Stimulated activated CD4-positive, alpha-beta T cell treated with anti-CD3 and anti-CD28 coated beads, Interleukin-15, amount 100 ng/mL, for 24 hours (primary cell): ENCODE data around the gene AIM2.
A peak's percentile ranks its signal among the peaks of the same experiment; 100 is the strongest.
"Not testable (repeated sequence)": the region's sequence is repeated elsewhere in the genome, so short reads cannot be mapped to it uniquely, and the experiment has no call there.

Experiments used
- DNase-seq: peaks from one replicate; pipeline ENCODE4 v3.0.0-alpha.2; 2020

AIM2 gene

DNA sequence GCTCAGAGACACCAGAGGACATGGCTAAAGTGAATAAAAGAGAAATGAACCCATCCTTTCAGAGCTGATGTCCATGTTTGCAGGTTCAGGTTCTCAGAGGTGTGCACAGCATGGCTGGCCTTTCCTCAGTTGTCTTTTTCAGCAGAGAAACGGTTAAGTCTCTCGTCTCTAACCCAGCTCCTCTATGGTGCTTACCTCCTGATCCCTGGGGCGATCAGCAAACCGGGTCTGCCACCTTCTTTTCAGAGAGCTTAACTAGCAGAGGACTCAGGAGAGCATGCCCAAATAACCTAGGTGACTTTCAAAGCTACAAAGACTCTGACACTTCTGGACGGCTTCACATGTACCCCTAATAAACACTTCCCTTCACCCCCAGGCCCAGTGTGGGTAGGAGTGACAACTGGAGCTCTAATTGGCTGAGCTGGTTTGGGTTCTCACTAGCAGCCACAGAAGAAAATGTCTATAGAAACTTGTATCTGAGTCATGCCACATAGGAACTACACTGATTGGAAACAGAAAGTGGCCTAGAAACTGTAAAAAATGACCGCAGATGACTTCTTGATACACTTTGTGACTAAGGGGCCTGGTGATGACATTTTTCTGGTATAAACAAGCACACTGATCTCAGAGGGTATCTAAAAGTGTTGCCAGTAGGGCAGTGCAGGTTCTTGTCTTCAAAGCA lies at the start of gene AIM2:
AIM2 (minus strand) TSS at position 329 of the 682 bp plus-strand sequence. CDS start 3,267 bp downstream, outside the sequence.
- peak; percentile 74 for DNase-seq

GRCh38 chr1:159123587-159123986 lies 47.0 kb upstream of the AIM2 start:
- DNase-seq, result no peak

DNA sequence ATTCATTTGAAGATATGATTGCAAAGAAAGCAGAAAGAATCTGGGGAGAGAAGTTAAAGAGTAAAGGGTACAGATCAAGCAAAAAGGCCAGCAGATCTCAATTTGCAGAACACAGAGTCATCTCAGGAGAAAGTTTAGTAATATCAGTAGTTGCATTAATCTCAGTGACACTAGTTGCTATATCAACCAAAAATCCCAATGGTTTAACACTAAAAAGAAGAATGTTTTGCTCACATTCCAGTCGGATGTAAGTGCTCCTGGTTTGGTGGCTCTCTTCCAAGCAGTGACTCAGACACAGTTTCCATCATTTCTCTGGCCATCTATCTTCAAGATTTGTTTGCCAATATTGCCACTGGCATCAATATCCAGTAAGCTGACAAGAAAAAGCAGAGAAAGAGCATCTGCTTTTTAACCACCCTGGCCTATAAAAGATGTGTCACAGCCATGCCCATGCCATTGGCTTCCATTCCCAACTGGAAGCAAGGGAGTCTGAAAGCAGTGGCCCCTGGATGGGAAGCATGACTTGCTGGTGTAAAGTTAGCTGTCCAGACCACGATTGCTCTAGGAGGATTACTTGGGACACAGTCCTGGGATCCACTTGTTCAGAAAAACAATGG lies 45.5 kb upstream of the AIM2 start:
- peak; percentile 5 for DNase-seq

GRCh38 chr1:159121526-159121925 lies 45.0 kb upstream of the AIM2 start:
- DNase-seq, result peak; percentile 4

DNA sequence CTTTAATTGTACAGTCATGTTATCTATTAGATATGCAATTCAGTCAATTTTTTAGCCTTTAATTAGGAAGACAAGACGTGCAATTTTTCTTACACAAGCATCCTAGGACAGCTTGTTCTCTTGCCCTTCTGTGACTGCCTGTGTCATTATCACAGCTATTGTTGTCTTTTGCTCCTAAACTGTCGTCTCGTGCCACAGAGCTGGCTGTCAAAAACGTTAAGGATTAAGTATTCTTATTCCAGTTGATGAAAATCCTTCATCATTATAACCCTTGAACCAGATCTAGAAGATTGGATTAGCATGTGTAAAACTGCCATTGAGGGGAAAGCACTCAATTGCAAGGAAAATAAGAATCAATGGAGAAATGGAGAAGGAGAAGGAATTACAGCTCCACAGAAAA lies 43.8 kb upstream of the AIM2 start:
- no peak for DNase-seq

GRCh38 chr1:159113596-159114433 lies 37.2 kb upstream of the AIM2 start:
- no peak for DNase-seq

DNA sequence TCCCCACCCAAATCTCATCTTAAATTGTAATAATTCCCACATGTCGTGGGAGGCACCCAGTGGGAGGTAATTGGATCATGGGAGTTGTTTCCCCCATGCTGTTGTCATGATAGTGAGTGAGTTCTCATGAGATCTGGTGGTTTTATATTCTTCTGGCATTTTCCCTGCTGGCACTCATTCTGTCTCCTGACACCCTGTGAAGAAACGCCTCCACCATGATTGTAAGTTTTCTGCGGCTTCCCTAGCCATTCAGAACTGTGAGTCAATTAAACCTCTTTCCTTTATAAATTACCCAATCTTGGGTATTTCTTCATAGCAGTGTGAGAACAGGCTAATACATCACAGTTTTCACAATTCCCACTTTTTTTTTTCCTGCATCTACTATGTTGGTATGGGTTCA lies 26.5 kb upstream of the AIM2 start:
- not testable (repeated sequence) for DNase-seq

- DNase-seq, result no peak
These were observed 24.0 kb upstream of the AIM2 start for GRCh38 chr1:159100589-159100988.

- no peak for DNase-seq
These were observed 22.0 kb upstream of the AIM2 start for GRCh38 chr1:159098596-159098995.

GRCh38 chr1:159092036-159092760 lies 15.6 kb upstream of the AIM2 start:
- DNase-seq, result no peak

DNA sequence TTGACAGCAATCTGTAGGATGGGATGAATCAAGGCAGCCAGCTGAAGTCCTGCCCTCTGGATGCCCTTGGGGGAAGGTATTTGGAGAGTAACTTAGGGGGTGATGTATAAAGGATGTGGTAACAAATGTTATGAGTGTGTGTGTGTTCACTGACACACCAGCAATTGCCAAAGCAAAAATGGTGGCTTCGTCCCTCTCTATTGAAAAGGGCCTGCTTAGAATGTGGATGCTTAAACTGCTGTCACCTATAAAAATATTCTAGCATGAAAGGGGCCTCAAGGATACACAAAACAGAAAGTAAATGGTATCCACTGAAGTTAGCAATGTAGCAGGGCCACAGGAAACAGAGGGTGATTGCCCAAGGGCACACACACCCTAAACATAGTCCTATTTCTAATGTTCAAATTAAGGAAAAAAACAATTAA lies 15.1 kb upstream of the AIM2 start:
- no peak for DNase-seq

DNA sequence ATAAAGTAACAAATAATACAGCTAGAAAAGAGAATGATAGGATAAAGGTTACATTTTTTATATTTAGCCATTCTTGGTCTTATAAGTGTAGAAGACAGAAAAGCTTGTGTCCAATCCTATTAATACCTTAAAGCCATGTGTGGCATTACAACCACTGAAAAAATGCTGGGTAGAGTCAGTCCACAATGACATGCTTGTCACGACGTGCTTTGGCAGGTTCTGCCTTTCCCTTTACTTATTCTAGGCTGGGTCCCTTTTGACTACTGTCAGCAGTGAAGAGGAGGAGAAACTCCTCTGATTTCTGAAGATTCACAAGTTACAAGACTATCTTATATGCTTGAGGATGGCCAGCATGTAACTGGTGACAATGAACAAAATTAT lies 14.6 kb upstream of the AIM2 start:
- no peak for DNase-seq

GRCh38 chr1:159090286-159091179 lies 14.0 kb upstream of the AIM2 start:
- DNase-seq, result no peak

GRCh38 chr1:159089184-159089791 lies 12.7 kb upstream of the AIM2 start:
- DNase-seq, result no peak

GRCh38 chr1:159088546-159089183 lies 12.1 kb upstream of the AIM2 start:
- no peak for DNase-seq

DNA sequence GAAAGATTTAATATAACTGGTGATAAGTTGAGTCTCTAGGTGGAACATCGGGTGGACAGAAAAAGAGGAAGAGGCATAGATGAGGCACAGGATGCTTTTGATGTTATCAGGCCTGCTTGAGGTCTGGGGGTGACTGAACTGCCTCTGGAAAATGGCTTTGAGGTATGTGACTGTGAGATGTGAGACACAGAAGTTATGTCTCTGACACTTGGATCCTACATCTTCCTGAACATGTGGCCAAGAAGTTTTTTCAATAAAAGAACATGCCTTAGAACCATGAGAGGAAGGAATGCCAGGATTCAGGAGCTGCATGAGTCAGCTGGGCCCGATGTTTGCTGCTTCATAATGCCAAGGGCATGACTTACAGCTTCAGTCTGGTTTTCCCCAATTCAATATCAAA lies 11.5 kb upstream of the AIM2 start:
- peak; percentile 37 for DNase-seq

DNA sequence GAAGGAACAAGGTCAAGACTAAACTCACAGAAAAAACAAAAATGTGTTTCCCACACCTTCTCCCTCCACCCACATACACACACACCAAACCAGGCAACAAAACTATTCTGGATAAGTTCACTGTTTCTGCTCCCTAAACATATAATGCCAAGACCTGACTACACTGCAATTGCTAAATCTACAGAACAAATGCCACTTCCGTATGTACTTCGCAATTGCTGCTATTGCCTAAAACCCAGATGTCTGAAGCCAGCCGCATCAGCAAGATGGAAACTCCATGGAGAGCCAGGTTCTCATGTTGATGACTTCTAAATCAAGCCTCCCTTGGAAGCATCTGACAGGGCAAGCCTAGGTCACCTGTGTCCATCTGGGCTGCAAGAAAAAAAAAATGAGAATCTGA lies 8.3 kb upstream of the AIM2 start:
- DNase-seq, result no peak

DNA sequence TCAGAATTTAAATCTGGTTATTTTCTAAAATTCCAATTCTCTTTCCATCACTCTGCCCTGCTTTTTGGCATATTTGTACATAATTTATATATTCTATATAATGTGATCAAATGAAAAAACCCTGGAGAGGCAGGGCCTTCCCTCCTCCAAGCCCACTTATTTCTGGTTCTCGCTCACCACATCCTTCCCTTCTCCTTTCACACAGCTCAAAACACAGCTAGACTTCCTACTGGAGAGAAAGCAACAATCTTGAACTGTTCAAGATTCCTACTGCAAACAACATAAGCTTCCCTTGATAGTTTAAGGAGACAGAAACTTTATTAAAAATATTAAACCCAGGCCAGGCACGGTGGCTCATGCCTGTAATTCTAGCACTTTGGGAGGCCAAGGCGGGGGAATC lies 7.6 kb upstream of the AIM2 start:
- DNase-seq, result no peak

DNA sequence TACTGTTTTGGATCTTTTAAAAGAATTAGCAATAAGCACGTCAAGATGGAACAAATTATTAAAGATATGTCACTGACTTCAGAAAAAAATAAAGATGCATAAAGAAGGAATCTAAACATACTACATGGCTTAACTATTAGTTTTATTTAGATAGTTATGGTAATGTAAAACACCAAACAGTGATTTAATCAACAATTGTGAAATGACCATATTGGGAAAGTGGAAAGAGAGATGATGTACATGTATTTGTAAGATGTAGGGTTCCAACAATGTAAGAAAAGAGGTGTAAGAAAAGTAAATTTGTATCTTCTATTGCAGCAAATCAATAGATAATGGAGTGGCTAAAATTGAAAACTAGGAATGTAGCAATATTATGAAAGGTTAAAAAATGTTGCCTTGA lies 6.4 kb upstream of the AIM2 start:
- DNase-seq, result no peak

- no peak for DNase-seq
These were observed 5.1 kb upstream of the AIM2 start for GRCh38 chr1:159081626-159082025.

GRCh38 chr1:159079525-159079924 lies 3.0 kb upstream of the AIM2 start:
- DNase-seq, result no peak
